NCI-H2081 treated with DMSO at 0.1 percent for 48 hours (cell line): ENCODE results near the gene CHRNB1.

ENCODE experiments used
- DNase-seq: peaks from one replicate; lab custom pipeline; 2025; lab: John Stamatoyannopoulos, UW

CHRNB1 gene

GRCh38 chr17:7438656-7439460 lies 6.0 kb upstream of the CHRNB1 start:
- DNase-seq = no peak

GRCh38 chr17:7439462-7440112 lies 5.3 kb upstream of the CHRNB1 start, which contains the start of gene FGF11:
Gene FGF11, plus strand, starts transcription at chr17:7439512. Its CDS starts 109 bp downstream, at chr17:7439621.
- no peak for DNase-seq

DNA sequence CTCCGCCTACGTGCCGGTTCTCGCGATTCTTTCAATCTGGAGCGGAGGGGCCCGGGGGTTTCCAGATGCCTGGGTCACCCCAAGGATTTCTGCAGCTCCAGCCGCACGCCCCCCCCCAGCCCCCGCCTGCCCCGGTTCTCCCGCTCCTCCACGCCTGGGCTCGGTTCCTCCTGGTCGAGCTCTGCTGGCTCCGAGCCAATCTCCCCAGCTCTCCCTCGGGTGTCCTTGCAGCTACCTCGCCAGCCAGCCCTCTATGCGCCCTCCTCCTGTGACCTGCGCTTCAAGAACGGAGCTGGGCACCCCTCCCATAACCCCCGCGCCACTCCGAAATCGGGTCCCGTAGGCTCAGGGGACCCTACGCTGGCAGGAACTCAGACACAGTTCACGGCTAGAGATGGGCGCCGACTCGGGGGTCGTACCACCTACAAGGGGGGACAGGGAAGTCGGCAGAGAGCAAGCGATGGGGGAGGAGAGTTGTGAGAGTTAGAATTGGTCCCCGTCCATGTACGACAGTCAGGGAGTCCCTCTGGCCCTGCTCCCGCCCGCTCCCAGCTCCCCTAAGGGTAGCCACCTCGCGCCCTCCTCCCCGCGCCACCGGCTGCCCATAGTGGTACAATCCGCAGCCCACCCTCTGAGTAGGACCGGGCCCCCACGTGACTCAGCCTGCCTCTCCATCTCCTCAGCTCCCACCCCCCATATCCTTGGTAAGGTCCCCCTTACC lies 4.6 kb upstream of the CHRNB1 start:
- DNase-seq = no peak

DNA sequence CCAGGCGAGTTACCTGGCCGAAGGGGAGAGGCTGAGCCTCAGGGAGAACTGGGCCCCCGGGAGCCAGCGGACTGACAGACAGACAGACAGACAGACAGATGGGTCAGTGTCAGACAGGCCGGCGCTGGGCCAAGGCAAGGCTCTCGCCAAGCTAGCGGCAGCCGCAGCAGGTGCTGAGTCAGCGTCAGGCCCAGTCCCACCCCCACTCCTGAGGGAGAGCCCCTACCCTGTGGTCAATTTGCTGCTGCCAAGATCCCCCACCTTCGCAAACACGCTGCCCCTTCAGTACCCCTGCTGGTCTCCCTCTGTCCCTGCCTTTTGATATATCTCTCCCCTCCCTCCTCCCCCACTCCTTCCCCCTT lies 4.0 kb upstream of the CHRNB1 start:
- DNase-seq = no peak

- no peak for DNase-seq
These were observed 3.6 kb upstream of the CHRNB1 start for GRCh38 chr17:7441266-7441665.

GRCh38 chr17:7442142-7442541 lies 2.7 kb upstream of the CHRNB1 start:
- no peak for DNase-seq

DNA sequence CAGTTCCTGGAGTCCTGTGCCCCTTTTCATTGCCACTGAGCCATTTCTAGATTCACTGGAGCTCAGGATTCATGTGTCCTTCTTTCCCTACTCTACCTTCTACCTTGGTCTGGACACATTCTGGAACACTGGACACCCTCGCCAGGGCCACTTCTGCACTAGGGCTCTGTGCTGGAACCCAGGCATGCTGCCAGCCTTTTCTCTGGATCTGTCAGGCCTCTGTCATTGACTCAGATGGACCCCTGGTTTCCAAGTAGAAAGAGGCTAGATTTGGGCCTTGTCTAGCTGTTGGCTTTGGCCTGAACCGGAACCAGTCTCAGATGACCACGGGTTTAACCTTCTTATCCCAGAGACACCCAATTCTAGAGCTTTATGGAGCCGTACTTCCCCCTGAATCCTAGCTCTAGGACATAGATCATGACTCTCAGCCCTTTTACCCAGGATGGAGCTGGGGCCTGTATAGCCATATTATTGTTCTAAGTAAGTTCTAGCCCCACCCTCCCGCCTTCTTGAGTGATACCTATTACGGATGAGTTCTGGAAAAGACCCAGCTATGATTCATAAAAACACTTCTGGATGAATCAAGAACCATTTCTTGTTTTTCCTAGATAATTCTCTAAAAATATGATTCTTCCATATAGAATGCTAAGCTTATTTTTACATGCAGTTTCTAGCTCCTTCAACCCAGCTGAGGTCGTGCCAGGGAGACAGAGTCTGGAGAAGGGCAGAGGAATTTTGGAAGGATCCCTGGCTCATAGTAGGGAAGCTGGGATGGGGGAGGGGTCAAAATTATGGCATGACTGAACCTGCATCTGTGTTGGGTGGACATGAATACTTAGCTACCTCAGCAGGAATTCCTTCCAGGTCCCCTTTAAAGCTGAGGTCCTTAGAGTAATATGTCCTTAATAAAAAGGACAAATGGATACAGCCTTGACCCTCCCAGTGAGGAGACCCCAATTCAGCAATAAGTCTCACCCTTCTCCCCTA lies 1.1 kb upstream of the CHRNB1 start:
- no peak for DNase-seq

GRCh38 chr17:7445619-7445968 lies 733 bp downstream of the CHRNB1 start:
- DNase-seq = no peak

DNA sequence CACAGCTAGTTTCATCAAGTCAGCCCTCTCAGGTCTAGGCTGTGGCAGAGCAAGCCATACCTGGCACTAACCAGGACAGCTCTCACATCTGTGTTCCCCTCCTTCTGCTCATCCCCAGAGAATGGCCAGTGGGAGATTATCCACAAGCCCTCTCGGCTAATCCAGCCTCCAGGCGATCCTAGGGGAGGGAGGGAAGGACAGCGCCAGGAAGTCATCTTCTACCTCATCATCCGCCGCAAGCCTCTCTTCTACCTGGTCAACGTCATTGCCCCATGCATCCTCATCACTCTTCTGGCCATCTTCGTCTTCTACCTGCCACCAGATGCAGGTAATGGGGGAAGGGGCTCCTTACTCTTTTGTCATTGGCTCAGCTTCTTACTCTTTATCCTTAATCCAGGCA lies 3.6 kb downstream of the CHRNB1 start:
- no peak for DNase-seq

DNA sequence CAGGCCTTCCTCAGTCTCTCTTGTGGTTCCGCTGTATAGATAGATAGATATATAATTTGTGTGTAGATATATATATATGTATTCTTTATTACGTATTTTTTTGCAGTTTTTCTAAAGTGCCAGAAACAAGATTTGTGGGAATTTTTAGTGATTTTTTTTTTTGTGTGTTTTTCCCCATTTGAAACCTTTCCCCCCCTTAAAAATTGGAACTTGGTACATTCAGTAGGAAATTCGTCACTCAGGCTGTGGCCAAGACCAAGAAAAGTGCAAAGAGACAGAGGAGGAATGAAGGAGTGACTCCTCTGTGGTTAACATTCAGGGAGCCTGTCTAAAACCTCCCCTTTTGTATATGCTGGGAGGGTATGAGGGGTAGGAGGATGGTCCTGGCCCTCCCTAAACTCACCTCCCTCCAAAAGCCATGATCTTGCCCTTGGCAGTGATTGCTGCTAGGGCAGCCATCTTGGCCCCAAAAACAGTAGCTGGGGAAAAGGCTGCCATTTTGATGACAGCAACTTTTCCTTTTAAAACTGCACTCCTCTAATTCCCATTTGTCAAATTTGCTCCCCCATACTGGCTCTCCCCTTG lies 15.2 kb downstream of the CHRNB1 start:
- DNase-seq = no peak

GRCh38 chr17:7460850-7461660 lies 16.2 kb downstream of the CHRNB1 start:
- DNase-seq = no peak

DNA sequence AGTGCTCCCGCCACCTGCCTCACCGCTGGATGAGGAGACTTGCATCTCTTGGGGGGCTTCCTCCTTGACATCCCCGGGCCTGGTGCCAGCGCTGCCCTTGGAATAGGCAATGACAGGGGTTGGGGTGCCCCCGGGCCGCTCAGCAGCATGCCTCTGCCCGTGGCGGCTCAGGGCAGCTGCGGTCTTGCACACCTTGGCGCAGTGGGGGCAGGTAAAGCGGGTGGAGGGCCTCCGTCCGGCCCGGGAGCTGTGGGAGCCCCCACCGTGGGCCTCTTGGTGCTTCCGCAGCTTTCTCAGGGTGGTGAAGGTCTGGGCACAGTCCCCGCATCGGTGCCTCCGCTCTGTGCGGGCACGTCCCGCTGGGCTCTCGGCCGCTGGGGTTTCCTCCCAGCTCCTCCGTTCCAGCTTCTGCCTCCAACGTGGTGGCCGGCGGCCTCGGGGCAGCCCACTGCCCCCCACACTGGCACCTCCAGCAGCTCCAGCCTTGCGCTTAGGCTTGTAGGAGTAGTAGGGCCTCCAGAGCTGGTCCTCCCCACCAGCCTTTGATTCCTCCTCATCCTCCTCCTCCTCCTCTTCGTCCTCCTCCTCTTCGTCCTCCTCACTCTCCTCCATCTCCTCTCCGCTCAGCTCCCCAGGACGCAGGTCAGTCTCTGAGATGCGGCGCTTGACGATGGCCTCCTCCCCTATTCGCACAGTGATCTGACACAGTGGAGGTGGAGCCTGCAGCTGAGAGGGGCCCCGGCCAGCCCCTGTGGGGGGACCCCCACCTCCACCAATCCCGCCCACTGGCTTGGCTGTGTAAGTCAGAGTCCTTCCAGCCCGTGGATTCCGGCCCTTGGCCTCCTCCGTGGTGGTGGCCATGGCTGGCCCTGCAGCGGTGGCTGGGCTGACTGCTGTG lies 17.9 kb downstream of the CHRNB1 start:
- DNase-seq = no peak

GRCh38 chr17:7463372-7463846 lies 18.5 kb downstream of the CHRNB1 start:
- DNase-seq = no peak

GRCh38 chr17:7464081-7464480 lies 19.2 kb downstream of the CHRNB1 start:
- no peak for DNase-seq

DNA sequence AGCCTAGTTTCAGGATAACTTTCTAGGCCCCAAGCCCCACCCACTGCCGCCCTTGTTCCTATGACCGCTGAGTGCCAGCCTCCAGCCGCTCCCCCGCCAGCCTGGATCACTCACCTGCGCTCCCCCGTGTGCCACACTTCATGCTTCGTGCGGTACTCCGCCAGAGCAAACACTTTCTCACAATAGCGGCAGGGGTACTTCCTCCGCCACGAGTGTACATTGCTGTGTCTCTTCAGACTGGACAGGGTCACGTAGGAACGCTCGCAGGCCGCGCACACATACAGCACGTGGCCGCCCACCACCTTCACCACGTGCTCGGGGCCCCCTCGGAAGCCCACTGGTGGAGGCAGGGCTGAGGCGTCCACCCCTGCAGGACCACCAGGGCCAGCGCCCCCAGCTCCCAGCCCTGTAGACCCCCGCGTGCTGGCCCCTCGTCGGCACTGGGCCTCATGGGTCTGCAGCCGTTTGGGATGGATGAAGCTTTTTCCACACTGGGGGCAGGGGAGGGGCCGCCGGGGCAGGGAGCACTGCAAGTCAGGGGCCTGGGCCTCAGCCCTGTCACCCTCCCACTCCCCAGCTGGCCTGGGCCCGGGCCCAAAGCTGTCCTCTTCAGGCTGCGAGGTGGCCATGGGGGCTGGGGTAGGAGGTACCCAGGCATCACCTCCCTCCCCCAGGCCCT lies 20.9 kb downstream of the CHRNB1 start:
- no peak for DNase-seq

GRCh38 chr17:7466318-7466638 lies 21.4 kb downstream of the CHRNB1 start:
- DNase-seq = no peak

DNA sequence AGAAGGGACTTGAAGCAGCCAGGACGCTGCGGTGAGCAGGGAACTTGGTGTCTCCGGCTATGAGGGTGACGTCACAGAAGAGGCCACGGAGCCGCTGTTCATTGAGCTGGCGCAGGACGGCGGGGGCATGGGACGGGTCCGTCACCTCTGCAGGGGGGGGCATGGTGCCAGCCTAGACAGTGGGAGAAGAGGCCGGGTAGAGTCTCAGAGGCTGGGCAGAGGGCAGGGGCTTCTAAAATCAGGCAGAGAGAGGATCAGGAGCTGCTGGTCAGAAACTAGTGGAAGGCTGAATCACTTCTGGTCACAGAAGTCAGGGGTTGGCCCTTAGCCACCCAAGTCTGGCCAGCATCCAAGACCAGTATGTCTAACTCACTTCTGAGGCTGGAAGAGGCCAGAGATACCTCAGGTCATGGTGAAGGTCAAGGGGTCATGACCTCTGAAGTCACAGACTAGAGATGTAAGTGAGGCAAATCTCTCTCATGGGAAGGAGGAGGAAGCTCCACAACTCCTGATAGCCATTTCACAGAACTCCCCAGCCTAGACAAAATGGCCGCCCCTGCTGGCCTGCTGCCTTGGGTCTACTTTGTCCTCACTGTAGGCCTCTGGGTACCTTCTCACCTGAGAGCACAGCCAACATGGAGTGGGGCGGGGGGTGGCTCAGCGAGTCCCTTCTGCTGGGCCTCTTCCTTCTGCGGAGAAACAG lies 21.9 kb downstream of the CHRNB1 start:
- DNase-seq = no peak

DNA sequence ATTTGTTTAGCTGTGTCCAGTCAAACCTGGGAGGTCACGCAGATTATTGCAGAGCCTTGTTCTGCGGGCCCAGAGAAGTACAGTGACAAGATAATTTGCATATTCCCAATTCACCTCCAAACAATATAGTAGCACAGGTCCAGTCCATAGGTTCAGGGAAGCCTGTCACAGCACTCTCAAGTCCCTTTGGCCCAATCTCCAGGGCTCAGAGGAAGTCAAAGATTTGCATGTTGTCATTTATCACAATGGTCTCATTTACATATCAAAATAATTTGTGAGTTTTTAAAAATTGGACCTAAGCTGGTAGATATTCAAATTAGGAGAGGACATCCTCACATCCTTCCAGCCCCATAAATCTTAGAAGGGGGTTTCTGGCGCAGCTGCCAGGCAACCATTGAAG lies 22.6 kb downstream of the CHRNB1 start:
- no peak for DNase-seq
